Panc1 (cell line): ENCODE results near the gene TTYH2. TPM values are rescaled to one million over a fixed set of nuclear protein-coding genes. Genes with fewer than 3 reads are reported as not detected.

Source experiments
- ATAC-seq: fragments of 200-7000 bp; cut with Tn5 transposase; 2 replicates; pipeline ENCODE4 v1.9.1; 2020; ENCODE audit warnings: mild to moderate bottlenecking, moderate library complexity
- BruUV-seq: library from RNA; stranded (reverse); fragments of 400-500 nt; replicated peaks from 2 replicates; lab custom pipeline; 2021; lab: Mats Ljungman, UMichigan
- CTCF ChIA-PET: fragments of 300-600 bp; sonication (Branson Sonifier 250); formaldehyde crosslinking; loops from one replicate; lab custom pipeline; 2022; ENCODE audit warnings: antibody characterized with exemption; lab: Charles Lee
- POLR2A ChIA-PET: fragments of 300-600 bp; sonication (Branson Sonifier 250); formaldehyde crosslinking; loops from one replicate; lab custom pipeline; 2022; ENCODE audit warnings: antibody characterized with exemption; lab: Charles Lee
- DNase-seq: peaks from one replicate; pipeline ENCODE4 v3.0.0-alpha.2; 2010; ENCODE audit warnings: low read depth, low spot score
- H3K27ac ChIP-seq: 2 replicates; pipeline ENCODE4 v1.5.1; 2011; ENCODE audit warnings: mild to moderate bottlenecking, low read length, inconsistent platforms
- H3K27me3 ChIP-seq: fragments of 200-500 bp; sonication (Bioruptor generic); 2 replicates; pipeline ENCODE4 v1.6.0; 2014; ENCODE audit warnings: low read length, inconsistent platforms; ENCODE audit not compliant: control insufficient read depth, insufficient read depth
- H3K36me3 ChIP-seq: fragments of 200-500 bp; sonication (Bioruptor generic); 2 replicates; pipeline ENCODE4 v1.5.1; 2014; ENCODE audit warnings: inconsistent platforms, mild to moderate bottlenecking, low read length, moderate library complexity; ENCODE audit not compliant: control insufficient read depth, insufficient read depth
- H3K4me1 ChIP-seq: 2 replicates; pipeline ENCODE4 v1.5.1; 2011; ENCODE audit warnings: inconsistent platforms, mild to moderate bottlenecking, low read length, moderate library complexity; ENCODE audit not compliant: control insufficient read depth, insufficient read depth
- H3K4me3 ChIP-seq, 2 experiments: 2 replicates each; pipeline ENCODE4 v1.5.1; 2011 to 2012; ENCODE audit warnings: low read depth in 2 of 2, low read length in 2 of 2, mild to moderate bottlenecking in 2 of 2, inconsistent platforms in 1 of 2, moderate library complexity in 1 of 2
- H3K9me3 ChIP-seq: fragments of 200-500 bp; sonication (Bioruptor generic); 2 replicates; pipeline ENCODE4 v1.5.1; 2014; ENCODE audit warnings: low read depth, mild to moderate bottlenecking, inconsistent platforms, low read length, moderate library complexity; ENCODE audit not compliant: control insufficient read depth, insufficient read depth
- CTCF ChIP-seq: fragments of 450-650 bp; IDR thresholded peaks from 2 replicates; pipeline ENCODE4 v1.5.1; 2017; ENCODE audit warnings: mild to moderate bottlenecking
- POLR2AphosphoS5 ChIP-seq: IDR thresholded peaks from 2 replicates; pipeline ENCODE4 v1.6.1; 2012; ENCODE audit warnings: mild to moderate bottlenecking, low read depth, low read length, moderate library complexity
- REST ChIP-seq, 2 experiments: IDR thresholded peaks; 2 replicates each; pipeline ENCODE4 v1.6.1; 2011 to 2012; ENCODE audit warnings: low read depth in 2 of 2, control low read depth in 1 of 2, low read length in 1 of 2, mild to moderate bottlenecking in 1 of 2, moderate library complexity in 1 of 2; ENCODE audit not compliant: insufficient read depth in 1 of 2
- SIN3A ChIP-seq: IDR thresholded peaks from 2 replicates; pipeline ENCODE4 v1.6.1; 2012; ENCODE audit warnings: low read depth, mild to moderate bottlenecking, low read length, moderate library complexity, borderline replicate concordance; ENCODE audit not compliant: insufficient read depth
- TCF7L2 ChIP-seq: IDR thresholded peaks from 2 replicates; pipeline ENCODE4 v1.6.1; 2011; ENCODE audit warnings: mild to moderate bottlenecking, low read depth, low read length, inconsistent platforms
- in situ Hi-C: cut with HindIII; loops from 2 replicates; pipeline ENCODE4 v1.10.0; 2016; ENCODE audit warnings: low sequenced_read_pairs, low pct_unique_long_range_greater_than_20kb
- intact Hi-C: fragments of 100-400 bp; cut with micrococcal nuclease; formaldehyde crosslinking; loops from one replicate; pipeline ENCODE4 v1.10.0; 2022; ENCODE audit not compliant: unreplicated experiment
- total RNA-seq: library from RNA; stranded (reverse); gene quantifications from one replicate; pipeline ENCODE4 v1.2.1, GENCODE V29; 2021; ENCODE audit not compliant: unreplicated experiment

Gene TTYH2
- total RNA-seq, 1 experiment from 2014 or later: 8.3 TPM

- in situ Hi-C loops (no loop called here), intact Hi-C loops (no loop called here)
- no peak overlapping the region for H3K4me3 ChIP-seq
- ChIA-PET POLR2A (no interaction called here), CTCF (no interaction called here)
- ATAC-seq (no peak), DNase-seq (no peak)
- H3K4me1 ChIP-seq: peaks cover 22% of the 10 kb centered on the region
- peaks cover 24% of the 10 kb centered on the region for H3K36me3 ChIP-seq
- TF ChIP-seq SIN3A (no peak), CTCF (no peak), TCF7L2 (no peak), REST (IDR thresholded peaks at IDR 0.05; ENCODE audit: insufficient read depth in 1 of 2, low read depth in 2 of 2, low read length in 1 of 2) (no peak), POLR2AphosphoS5 (no peak)
- H3K27me3 ChIP-seq: peaks cover 5% of the 10 kb centered on the region; the same call in 1 of the 2 replicates
- no TSS peak for BruUV-seq
- no peak overlapping the region for H3K27ac ChIP-seq
- no peaks in the 10 kb centered on the region for H3K9me3 ChIP-seq
Measured at GRCh38 chr17:74201948-74202347, 11.4 kb upstream of the TTYH2 start.

GRCh38 chr17:74202938-74203337, 10.4 kb upstream of the TTYH2 start:
- Histone ChIP-seq H3K27ac (no peak overlapping the region), H3K27me3 (peaks cover 5% of the 10 kb centered on the region; the same call in 1 of the 2 replicates), H3K36me3 (peaks cover 24% of the 10 kb centered on the region), H3K4me3 (peak overlapping the region; percentile 93 to 95), H3K4me1 (peaks cover 24% of the 10 kb centered on the region), H3K9me3 (no peaks in the 10 kb centered on the region)
- POLR2A ChIA-PET: interaction anchor here (0.6 kb wide), 1 partner anchor 146 kb away, joined by 10 read pairs; no protein-coding TSS in a partner anchor
- intact Hi-C loops (no loop called here), in situ Hi-C loops (no loop called here)
- peak; percentile 11 for ATAC-seq
- DNase-seq: no peak
- TF ChIP-seq REST (IDR thresholded peaks at IDR 0.05; ENCODE audit: insufficient read depth in 1 of 2, low read depth in 2 of 2, low read length in 1 of 2) (no peak), POLR2AphosphoS5 (no peak), SIN3A (no peak), TCF7L2 (no peak), CTCF (no peak)
- CTCF ChIA-PET: interaction anchor here (0.6 to 0.7 kb wide), 4 partner anchors 85 to 890 kb away, joined by 4 to 12 read pairs (median 9); no protein-coding TSS in a partner anchor
- BruUV-seq: no TSS peak
